Inflammatory macrophage treated with lipopolysaccharide for 4 hours (primary cell): Measurements from ENCODE around the gene EXTL2.
"Not testable (repeated sequence)": the region's sequence is repeated elsewhere in the genome, so short reads cannot be mapped to it uniquely, and the experiment has no call there.

Experiments used
- DNase-seq: peaks from one replicate; pipeline ENCODE4 v3.0.0-alpha.2; 2020

The EXTL2 gene

GRCh38 chr1:100852976-100853375 lies 41.7 kb downstream of the EXTL2 start:
- DNase-seq: no peak

GRCh38 chr1:100851726-100852125 lies 42.9 kb downstream of the EXTL2 start:
- DNase-seq: no peak

- peak; percentile 88 for DNase-seq
Observed at GRCh38 chr1:100847361-100848082, 47.1 kb downstream of the EXTL2 start.

- not testable (repeated sequence) for DNase-seq
Observed at GRCh38 chr1:100843160-100843559, 51.5 kb downstream of the EXTL2 start.

- no peak for DNase-seq
Observed at GRCh38 chr1:100835866-100836842, 58.5 kb downstream of the EXTL2 start.

GRCh38 chr1:100834777-100835660 lies 59.6 kb downstream of the EXTL2 start:
- DNase-seq: no peak

GRCh38 chr1:100832694-100833428 lies 61.8 kb downstream of the EXTL2 start:
- DNase-seq: no peak

GRCh38 chr1:100825666-100826065 lies 69.0 kb downstream of the EXTL2 start:
- not testable (repeated sequence) for DNase-seq
